Measurements from ENCODE around the gene LRRC27. TPM values are rescaled to one million over a fixed set of nuclear protein-coding genes. Genes with fewer than 3 reads are reported as not detected.
"Not testable (repeated sequence)": the region's sequence is repeated elsewhere in the genome, so short reads cannot be mapped to it uniquely, and the experiment has no call there.

The LRRC27 gene
- 3.4 TPM for total RNA-seq

GRCh38 chr10:132331601-132332432 lies at the start of gene LRRC27:
LRRC27 (plus strand) TSS chr10:132332193; CDS start chr10:132333525, 1,332 bp downstream.
- ATAC-seq (peak; percentile 94), DNase-seq (ENCODE audit: low spot score) (peak; percentile 99)

DNA sequence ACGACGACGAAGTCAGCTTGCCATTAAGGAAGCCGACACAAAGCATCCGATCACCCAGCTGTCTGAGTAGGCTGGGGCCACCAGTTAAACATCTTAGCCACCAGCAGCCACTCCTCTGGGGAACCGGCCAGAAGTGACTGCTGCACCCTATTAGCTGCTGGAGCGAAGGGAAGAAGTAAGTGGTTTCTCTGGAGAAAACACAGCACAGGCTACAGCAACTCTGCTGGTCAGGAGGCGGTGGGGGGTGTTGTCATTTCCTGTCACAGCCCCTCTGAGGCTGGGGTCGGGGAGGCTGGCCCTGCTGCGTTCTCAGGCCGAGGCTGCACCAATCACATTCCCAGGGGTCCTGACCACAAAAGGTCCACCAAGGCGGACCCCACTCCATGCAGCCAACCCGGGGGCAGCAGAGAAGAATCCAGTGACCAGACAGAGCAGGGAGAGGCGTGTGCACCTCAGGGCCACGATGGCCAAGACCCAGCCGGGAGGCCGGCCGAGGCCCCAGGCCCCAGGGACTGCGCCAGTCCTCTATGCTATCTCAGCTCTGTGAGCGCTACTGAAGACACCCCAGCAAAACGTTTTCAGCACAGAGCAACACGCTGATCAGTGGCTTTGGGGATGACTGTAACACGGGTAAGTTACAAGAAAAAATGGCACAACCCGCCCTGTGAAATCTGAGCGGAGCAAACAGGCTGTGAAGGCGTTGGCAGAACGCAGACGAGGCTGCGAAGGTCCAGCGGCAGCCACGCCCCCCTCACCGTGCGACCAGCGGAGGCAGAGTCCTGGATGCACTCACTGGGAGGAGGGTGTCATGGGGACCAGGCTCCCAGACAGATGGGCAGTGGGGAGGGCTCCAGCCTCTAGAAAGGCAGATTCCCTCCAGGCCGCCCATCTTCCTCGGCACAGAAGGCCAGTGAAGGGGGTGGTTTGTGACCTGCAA lies 49.1 kb upstream of the LRRC27 start:
- DNase-seq (ENCODE audit: low spot score) (no peak), ATAC-seq (no peak)

DNA sequence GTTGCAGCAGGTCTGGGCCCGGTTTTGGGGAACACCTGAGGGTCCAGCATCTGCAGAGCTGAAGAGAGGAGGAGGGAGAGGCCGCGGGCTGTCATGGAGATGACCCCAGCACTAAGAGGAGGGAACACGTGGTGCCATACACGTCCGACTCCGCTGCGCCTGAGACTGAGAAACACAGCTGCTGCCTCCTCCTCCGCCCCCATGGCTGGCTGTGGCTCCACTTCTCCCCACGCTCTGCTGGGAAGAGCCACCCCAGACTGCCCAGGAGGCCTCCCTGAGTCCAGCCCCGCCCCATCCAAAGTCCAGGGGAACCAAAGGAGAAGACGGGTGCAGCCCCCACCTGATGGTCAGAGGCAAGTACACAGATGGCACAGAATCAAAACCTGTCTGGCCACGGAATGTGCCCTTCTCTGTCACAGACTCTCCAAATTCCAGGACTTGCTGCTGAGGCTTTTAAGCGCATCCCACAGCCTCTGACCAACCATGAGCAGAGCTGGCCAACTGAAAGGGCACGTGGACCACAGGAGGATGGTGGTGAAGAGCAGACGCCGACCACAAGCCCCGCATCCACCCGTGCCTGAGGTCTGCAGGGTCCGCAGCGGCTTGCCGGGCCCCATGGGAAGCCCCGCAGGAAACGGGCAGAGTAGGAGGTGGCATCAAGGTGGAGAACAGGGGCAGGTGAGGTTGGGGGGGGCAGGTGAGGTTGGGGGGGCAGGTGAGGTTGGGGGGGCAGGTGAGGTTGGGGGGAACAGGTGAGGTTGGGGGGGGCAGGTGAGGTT lies 48.2 kb upstream of the LRRC27 start:
- ATAC-seq (no peak), DNase-seq (ENCODE audit: low spot score) (no peak)

GRCh38 chr10:132289439-132289838 lies 42.6 kb upstream of the LRRC27 start:
- DNase-seq (ENCODE audit: low spot score), result no peak
- no peak for ATAC-seq

DNA sequence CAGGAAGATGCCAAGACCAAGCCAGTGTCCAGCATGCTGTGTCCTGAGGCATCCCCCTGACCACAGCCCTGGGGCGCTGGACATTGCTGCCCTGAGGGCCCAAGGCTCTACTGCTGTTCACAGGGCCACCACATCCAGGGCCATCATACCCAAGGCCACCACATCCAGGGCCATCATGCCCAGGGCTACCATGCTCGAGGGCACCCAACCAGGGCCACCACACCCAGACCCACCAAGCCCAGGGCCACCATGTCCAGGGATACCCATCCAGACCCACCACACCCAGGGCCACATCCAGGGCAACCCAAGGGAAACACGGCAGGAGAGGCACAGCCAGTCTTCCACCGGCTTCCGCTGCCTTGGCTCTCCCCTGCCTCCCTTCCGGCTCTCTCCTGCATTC lies 41.4 kb upstream of the LRRC27 start:
- ATAC-seq, result no peak
- DNase-seq (ENCODE audit: low spot score), result no peak

GRCh38 chr10:132291826-132292225 lies 40.2 kb upstream of the LRRC27 start:
- no peak for DNase-seq (ENCODE audit: low spot score)

GRCh38 chr10:132292287-132293200 lies 39.4 kb upstream of the LRRC27 start:
- ATAC-seq, result no peak
- DNase-seq (ENCODE audit: low spot score), result no peak

More at GRCh38 chr10:132291826-132292225, 40.2 kb upstream of the LRRC27 start:
- ATAC-seq, result no peak

- no peak for ATAC-seq
- DNase-seq (ENCODE audit: low spot score), result no peak
Observed at GRCh38 chr10:132293201-132293812, 38.7 kb upstream of the LRRC27 start.

GRCh38 chr10:132293813-132294520 lies 38.0 kb upstream of the LRRC27 start:
- ATAC-seq, result no peak
- DNase-seq (ENCODE audit: low spot score), result no peak

- ATAC-seq, result no peak
- DNase-seq (ENCODE audit: low spot score), result no peak
Observed at GRCh38 chr10:132294561-132295318, 37.3 kb upstream of the LRRC27 start.

DNA sequence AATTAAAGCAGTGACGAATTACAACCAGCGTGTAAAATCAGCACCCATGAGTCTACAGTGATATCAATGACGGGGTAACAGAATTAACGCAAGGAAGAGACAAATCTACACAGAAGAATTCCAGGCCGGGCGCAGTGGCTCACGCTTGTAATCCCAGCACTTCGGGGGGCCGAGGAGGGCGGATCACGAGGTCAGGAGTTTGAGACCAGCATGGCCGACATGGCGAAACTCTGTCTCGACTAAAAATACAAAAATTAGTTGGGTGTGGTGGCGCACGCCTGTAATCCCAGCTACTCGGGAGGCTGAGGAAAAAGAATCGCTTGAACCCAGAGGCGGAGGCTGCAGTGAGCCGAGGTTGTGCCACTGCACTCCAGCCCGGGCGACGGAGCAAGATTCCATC lies 36.5 kb upstream of the LRRC27 start:
- DNase-seq (ENCODE audit: low spot score); ATAC-seq: not testable (repeated sequence)

DNA sequence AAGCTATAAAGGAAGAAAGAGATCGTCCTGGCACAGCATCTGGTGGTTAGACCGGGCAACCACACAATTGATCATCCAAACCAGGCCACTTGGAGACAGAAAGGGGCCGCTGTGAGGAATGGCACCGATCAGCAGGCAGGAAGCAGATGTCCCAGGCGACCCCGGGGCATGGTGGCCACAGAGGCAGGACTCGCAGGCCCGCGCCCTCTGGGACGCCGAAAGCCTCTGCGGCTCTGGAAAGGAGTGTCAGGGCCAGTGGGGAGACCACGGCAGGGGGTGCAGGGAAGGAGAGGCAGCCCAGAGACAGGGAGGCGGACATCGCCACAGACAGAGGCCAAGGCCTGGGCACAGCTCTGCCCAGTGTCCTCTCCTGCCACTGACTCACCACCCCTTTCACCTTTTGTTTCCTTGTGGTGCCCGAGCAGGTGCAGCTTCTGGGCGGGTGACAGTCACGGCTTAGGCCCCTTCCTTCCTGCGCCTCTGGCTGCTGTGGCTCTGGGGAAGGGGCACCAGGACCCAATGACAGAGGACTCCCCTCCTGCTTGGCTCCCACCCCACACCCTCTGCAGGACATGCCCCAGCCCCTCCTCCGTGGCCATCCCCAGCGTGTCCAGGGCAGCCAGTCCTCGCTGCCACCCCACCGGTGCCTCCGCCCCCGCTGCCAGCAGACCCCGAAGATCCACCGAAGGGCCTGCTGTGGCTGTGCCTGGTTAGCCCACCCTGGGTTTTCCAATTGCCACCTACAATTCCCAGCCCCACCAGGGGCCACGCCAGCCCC lies 35.1 kb upstream of the LRRC27 start:
- no peak for DNase-seq (ENCODE audit: low spot score)

GRCh38 chr10:132297526-132297925 lies 34.5 kb upstream of the LRRC27 start:
- DNase-seq (ENCODE audit: low spot score), result no peak

More for the DNA sequence above, 35.1 kb upstream of the LRRC27 start:
- no peak for ATAC-seq

GRCh38 chr10:132298038-132298881 lies 33.7 kb upstream of the LRRC27 start:
- no peak for DNase-seq (ENCODE audit: low spot score)
- no peak for ATAC-seq

More at GRCh38 chr10:132297526-132297925, 34.5 kb upstream of the LRRC27 start:
- ATAC-seq, result no peak

- ATAC-seq, result no peak
- DNase-seq (ENCODE audit: low spot score), result no peak
Observed at GRCh38 chr10:132299371-132300336, 32.3 kb upstream of the LRRC27 start.
